ENCODE results near the gene KIDINS220. TPM values are rescaled to one million over a fixed set of nuclear protein-coding genes. Genes with fewer than 3 reads are reported as not detected.
A peak's percentile ranks its signal among the peaks of the same experiment; 100 is the strongest.

KIDINS220 gene
- total and polyA plus RNA-seq, 2 of the 13 experiments (the other 11 are each of a cell fraction or from before 2014, with no cell fraction given), result 25.2 to 32.3 TPM

- TF ChIP-seq ZNF567 (CRISPR knock-in tag; IDR thresholded peaks at IDR 0.05; ENCODE audit: borderline replicate concordance) (peak; percentile 70; the same call in 1 of the 2 replicates), ZFP36 (IDR thresholded peaks at IDR 0.05; ENCODE audit: borderline replicate concordance, low read depth, low read length, partially characterized antibody) (no peak), ZNF749 (CRISPR knock-in tag; IDR thresholded peaks at IDR 0.05; ENCODE audit: borderline replicate concordance) (peak; percentile 17; the same call in 1 of the 2 replicates), BCL3 (CRISPR knock-in tag; IDR thresholded peaks at IDR 0.05) (0 out of 2 replicates have a peak, but pooled peaks have one; percentile 64), STAT6 (CRISPR knock-in tag; IDR thresholded peaks at IDR 0.05; ENCODE audit: borderline replicate concordance) (peak; percentile 72; the same call in 1 of the 2 replicates), MAZ (IDR thresholded peaks at IDR 0.05; ENCODE audit: borderline replicate concordance, low read depth, low read length) (no peak), MAZ (CRISPR knock-in tag; IDR thresholded peaks at IDR 0.05; ENCODE audit: low read depth) (peak; percentile 73), ZNF691 (CRISPR knock-in tag; IDR thresholded peaks at IDR 0.05; ENCODE audit: borderline replicate concordance, low read depth) (peak; percentile 79; the same call in 1 of the 2 replicates), HNF4A (CRISPR knock-in tag; IDR thresholded peaks at IDR 0.05) (peak; percentile 49), ZNF3 (CRISPR knock-in tag; IDR thresholded peaks at IDR 0.05) (no peak), RORA (CRISPR knock-in tag; IDR thresholded peaks at IDR 0.05) (no peak), RAD51 (IDR thresholded peaks at IDR 0.05; ENCODE audit: borderline replicate concordance) (peak; percentile 98), FOXK1 (CRISPR knock-in tag; IDR thresholded peaks at IDR 0.05; ENCODE audit: borderline replicate concordance, low read depth) (peak; percentile 68; the same call in 1 of the 2 replicates), SNAPC2 (CRISPR knock-in tag; IDR thresholded peaks at IDR 0.05) (peak; percentile 56), USF2 (IDR thresholded peaks at IDR 0.05; ENCODE audit: low read depth, low read length) (peak; percentile 98), USF2 (CRISPR knock-in tag; IDR thresholded peaks at IDR 0.05; ENCODE audit: borderline replicate concordance) (peak; percentile 97; the same call in 1 of the 2 replicates), EED (CRISPR knock-in tag; IDR thresholded peaks at IDR 0.05) (no peak), TFE3 (CRISPR knock-in tag; IDR thresholded peaks at IDR 0.05) (peak; percentile 94), CHCHD3 (CRISPR knock-in tag; IDR thresholded peaks at IDR 0.05) (0 out of 2 replicates have a peak, but pooled peaks have one; percentile 41), HOXA7 (CRISPR knock-in tag; IDR thresholded peaks at IDR 0.05) (no peak)
Observed at GRCh38 chr2:8679827-8680731, 157.3 kb downstream of the KIDINS220 start (continued).

Data from HepG2 (cell line).